Calu3 (cell line): ENCODE measurements around the gene POU4F1. TPM values are rescaled to one million over a fixed set of nuclear protein-coding genes. Genes with fewer than 3 reads are reported as not detected.

Experiments used
- BruUV-seq: library from RNA; stranded (reverse); fragments of 400-500 nt; replicated peaks from 2 replicates; lab custom pipeline; 2021; lab: Mats Ljungman, UMichigan
- CTCF ChIA-PET: fragments of 300-600 bp; sonication (Branson Sonifier 250); formaldehyde crosslinking; loops from one replicate; lab custom pipeline; 2022; ENCODE audit warnings: antibody characterized with exemption; lab: Charles Lee
- DNase-seq: peaks from one replicate; pipeline ENCODE4 v3.0.0; 2022
- H3K27ac Mint-ChIP-seq: one replicate; pipeline ENCODE4 v1.8.0; 2022; ENCODE audit warnings: mixed read lengths; ENCODE audit not compliant: unreplicated experiment
- H3K27me3 Mint-ChIP-seq: one replicate; pipeline ENCODE4 v1.8.0; 2022; ENCODE audit warnings: mixed read lengths; ENCODE audit not compliant: unreplicated experiment
- H3K36me3 Mint-ChIP-seq: one replicate; pipeline ENCODE4 v1.8.0; 2022; ENCODE audit warnings: mild to moderate bottlenecking, moderate library complexity, mixed read lengths; ENCODE audit not compliant: insufficient read depth, unreplicated experiment
- H3K4me1 Mint-ChIP-seq: one replicate; pipeline ENCODE4 v1.8.0; 2022; ENCODE audit warnings: mild to moderate bottlenecking, low read depth, mixed read lengths; ENCODE audit not compliant: unreplicated experiment
- H3K4me3 Mint-ChIP-seq: one replicate; pipeline ENCODE4 v1.8.0; 2022; ENCODE audit warnings: mild to moderate bottlenecking, low read depth, moderate library complexity, mixed read lengths; ENCODE audit not compliant: unreplicated experiment
- H3K9me3 Mint-ChIP-seq: one replicate; pipeline ENCODE4 v1.8.0; 2022; ENCODE audit warnings: low read depth, mixed read lengths; ENCODE audit not compliant: unreplicated experiment
- CTCF ChIP-seq: fragments of 200-600 bp; IDR thresholded peaks from one replicate; pipeline ENCODE4 v1.8.0; 2022; ENCODE audit warnings: antibody characterized with exemption; ENCODE audit not compliant: unreplicated experiment
- intact Hi-C: fragments of 100-400 bp; cut with micrococcal nuclease; formaldehyde crosslinking; loops from one replicate; pipeline ENCODE4 v1.10.0; 2022; ENCODE audit not compliant: unreplicated experiment
- total RNA-seq: library from RNA; stranded (reverse); gene quantifications from 2 replicates; pipeline ENCODE4 v1.2.3, GENCODE V29; 2022

Gene POU4F1
- total RNA-seq, 1 experiment from 2014 or later: 1.0 TPM

DNA sequence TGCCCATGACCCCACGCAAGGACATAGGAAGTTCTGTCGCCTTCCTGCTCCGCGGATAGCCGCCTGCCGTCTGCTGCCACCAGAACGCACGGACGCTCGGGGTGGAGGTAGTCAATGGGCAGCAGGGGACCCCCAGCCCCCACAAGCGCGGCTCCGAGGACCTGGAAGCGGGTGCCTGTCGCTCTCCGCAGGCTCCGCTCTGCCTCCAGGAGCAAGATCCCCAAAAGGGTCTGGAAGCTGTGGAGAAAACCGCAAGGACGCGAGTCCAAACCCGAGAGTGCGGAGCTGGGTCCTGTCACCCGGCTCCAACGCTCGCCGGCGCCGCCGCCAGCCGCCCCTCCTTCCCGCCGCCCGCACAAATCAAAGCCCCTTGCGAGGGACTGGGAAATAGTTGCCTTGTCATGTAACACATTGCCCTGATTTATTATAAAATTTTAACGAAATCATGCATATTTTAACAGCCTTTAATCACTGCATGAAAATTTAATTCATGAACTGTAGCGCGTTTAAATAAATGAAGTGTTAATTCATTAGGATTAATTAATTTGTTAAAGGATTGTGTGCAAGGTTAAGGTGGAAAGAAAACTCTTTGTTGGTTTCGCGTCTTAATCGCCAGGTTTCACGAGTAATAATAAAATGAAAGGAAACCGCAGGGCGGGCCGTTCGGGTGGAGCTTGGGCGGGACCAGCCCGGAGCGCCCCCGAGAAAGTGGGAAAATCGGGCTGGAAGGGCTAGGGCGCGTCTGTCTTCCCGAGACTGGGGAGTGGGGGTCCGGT lies 5.5 kb upstream of the POU4F1 start:
- no peaks in the 10 kb centered on the region for H3K36me3 Mint-ChIP-seq
- H3K27me3 Mint-ChIP-seq: no peaks in the 10 kb centered on the region
- TF ChIP-seq CTCF: no peak
- peak overlapping the region; percentile 57 for H3K4me3 Mint-ChIP-seq
- CTCF ChIA-PET: no interaction called here
- H3K9me3 Mint-ChIP-seq: no peaks in the 10 kb centered on the region
- no TSS peak for BruUV-seq
- intact Hi-C loops: no loop called here
- H3K27ac Mint-ChIP-seq: no peak overlapping the region
- DNase-seq: no peak
- no peaks in the 10 kb centered on the region for H3K4me1 Mint-ChIP-seq

DNA sequence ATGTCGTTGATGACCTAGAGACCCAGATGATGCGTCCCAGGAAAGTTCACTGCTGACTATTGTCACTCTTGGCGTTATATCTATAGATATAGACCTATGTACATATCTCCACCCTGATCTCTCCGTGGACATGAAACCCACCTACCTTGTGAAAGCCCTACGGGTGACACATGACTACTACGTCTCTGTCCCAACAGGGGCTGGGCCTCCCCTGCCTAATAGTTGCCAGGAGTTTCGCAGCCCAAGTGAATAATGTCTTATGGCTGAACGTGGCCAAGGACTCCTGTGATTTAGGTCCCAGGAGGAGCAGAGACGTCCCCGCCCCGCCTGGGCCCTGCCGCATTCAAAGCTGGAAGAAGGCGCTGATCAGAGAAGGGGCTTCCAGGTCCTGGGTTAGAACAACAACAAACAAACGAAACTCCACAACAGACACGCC lies 4.9 kb upstream of the POU4F1 start:
- TF ChIP-seq CTCF: no peak
- Mint-ChIP-seq H3K9me3 (no peaks in the 10 kb centered on the region), H3K27ac (no peak overlapping the region), H3K36me3 (peaks cover 5% of the 10 kb centered on the region), H3K4me3 (peak overlapping the region; percentile 57), H3K4me1 (no peaks in the 10 kb centered on the region), H3K27me3 (no peaks in the 10 kb centered on the region)
- no TSS peak for BruUV-seq
- intact Hi-C loops: no loop called here
- no peak for DNase-seq
- CTCF ChIA-PET: no interaction called here

DNA sequence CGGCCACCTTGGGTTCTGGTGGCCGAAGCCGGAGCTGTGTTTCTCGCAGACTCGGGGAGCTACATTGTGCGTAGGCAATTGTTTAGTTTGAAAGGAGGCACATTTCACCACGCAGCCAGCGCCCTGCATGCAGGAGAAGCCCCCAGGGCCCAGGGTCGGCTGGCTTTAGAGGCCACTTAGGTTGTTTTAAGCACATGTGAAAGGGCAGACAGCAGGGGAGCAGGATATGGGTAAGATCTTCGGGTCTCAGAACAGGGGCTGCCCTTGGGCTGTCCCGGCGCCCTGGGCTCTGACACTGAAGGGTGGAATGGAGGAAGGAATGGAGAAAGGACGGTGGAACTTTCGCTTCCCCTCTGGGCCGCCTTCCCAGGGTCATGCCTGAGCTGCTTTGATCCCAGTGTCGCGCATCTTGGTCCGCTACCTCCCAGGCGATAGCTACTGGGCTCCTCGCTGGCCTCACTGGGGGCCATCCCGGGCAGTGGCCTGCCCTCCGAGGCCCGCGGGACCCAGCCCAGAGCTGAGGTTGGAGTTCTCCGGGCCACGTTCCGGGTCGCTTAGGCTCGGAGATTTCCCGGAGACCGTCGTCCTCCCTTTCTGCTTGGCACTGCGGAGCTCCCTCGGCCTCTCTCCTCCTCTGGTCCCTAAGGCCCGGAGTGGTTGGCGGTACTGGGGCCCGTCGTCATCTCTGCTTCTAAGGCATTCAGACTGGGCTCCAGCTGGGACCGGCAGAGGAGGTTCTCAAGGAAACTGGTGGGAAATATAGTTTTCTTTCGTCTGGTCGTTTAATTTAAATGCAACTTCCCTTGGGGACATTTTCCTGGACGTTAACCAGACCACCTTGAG lies 4.3 kb upstream of the POU4F1 start:
- peaks cover 10% of the 10 kb centered on the region for H3K36me3 Mint-ChIP-seq
- intact Hi-C loops: no loop called here
- DNase-seq: no peak
- BruUV-seq: no TSS peak
- no peaks in the 10 kb centered on the region for H3K9me3 Mint-ChIP-seq
- H3K27ac Mint-ChIP-seq: no peak overlapping the region
- CTCF ChIA-PET: no interaction called here
- no peak for TF ChIP-seq CTCF
- peaks cover 1% of the 10 kb centered on the region for H3K4me1 Mint-ChIP-seq
- H3K27me3 Mint-ChIP-seq: no peaks in the 10 kb centered on the region
- no peak overlapping the region for H3K4me3 Mint-ChIP-seq

DNA sequence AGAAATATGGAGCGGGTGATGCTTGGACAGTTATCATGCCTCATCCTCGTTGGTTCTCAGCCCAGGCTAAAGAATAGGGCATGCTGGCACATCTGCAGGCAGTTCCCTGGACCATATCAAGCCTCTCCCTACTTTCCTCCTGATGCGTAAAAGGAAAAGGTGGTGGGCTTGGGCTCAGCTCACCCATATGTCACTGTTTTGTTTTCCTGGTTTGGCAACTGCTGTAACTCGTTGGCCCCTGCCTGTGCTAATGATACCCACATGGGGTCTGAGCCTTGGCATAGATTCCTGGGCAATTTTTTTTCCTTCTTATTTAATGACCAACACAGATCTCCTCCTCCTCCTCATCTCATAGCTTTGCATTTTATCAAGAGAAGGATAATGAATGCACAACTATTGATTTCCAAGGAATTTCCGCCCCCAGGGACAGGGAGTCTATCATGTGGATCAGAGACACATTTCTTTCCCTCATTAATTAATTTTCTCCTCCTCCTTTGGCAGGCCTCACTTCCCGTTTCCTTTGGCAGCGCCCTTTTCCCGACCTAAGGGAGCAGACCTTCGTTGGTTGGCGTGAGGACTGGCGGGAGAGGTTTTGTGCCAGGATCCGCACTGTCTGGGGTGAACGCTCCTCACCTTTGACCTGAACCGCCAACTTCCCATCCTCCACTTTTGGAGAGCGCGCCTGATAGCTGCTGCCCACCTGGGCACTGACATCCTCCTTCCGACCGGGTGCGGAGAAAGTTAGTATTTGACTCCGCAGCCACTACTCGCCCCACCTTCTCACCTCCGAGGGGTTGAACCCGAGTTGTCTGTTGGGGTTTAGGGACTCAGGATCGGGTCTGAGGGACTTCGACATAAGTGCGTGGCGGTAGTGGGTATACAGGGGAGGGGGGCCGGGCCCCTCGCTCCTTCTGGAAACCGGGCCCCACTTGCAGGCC lies 3.4 kb upstream of the POU4F1 start:
- no TSS peak for BruUV-seq
- no peak for TF ChIP-seq CTCF
- Mint-ChIP-seq H3K4me1 (peaks cover 7% of the 10 kb centered on the region), H3K36me3 (peaks cover 14% of the 10 kb centered on the region), H3K27me3 (no peaks in the 10 kb centered on the region), H3K9me3 (no peaks in the 10 kb centered on the region), H3K27ac (no peak overlapping the region), H3K4me3 (no peak overlapping the region)
- CTCF ChIA-PET: no interaction called here
- intact Hi-C loops: no loop called here
- DNase-seq: no peak
